Breast epithelium (tissue), 3 donors: ENCODE measurements around the gene CMTM7.

Experiments used
- POLR2A ChIP-seq: fragments of 450-650 bp; IDR thresholded peaks from one replicate; pipeline ENCODE4 v1.6.1; 2016; ENCODE audit warnings: antibody characterized with exemption, mild to moderate bottlenecking, moderate library complexity
- POLR2AphosphoS5 ChIP-seq, 3 donors: sonication (generic); formaldehyde crosslinking; IDR thresholded peaks; one replicate each; pipeline ENCODE4 v1.6.1; 2017; ENCODE audit warnings: antibody characterized with exemption in 3 of 3
- TF ChIP-seq, protein P1 (sequence below), 3 donors: fragments of 450-650 bp; IDR thresholded peaks; one replicate each; pipeline ENCODE4 v1.5.1; 2016 to 2017; ENCODE audit warnings: antibody characterized with exemption in 3 of 3, mild to moderate bottlenecking in 3 of 3, moderate library complexity in 3 of 3

DNA sequence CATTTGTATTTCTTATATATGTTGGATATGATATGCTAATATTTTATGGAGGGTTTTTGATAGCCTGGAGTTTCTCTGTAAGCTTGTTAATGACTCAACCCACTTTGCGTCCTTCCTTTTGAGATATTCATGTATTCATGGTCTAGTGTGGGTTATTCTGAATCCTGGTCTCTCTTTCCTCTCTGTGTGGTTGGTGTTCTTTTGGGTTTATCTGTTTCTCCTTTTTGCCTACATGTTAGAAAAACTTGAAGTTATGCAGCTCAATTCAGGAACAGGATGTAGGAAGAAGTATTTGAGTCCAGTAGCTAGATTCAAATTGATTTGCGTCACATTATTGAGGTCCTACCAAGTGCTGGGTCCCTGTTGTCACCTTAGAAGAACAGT lies 28.1 kb downstream of the CMTM7 start:
- TF ChIP-seq, protein P1, sequence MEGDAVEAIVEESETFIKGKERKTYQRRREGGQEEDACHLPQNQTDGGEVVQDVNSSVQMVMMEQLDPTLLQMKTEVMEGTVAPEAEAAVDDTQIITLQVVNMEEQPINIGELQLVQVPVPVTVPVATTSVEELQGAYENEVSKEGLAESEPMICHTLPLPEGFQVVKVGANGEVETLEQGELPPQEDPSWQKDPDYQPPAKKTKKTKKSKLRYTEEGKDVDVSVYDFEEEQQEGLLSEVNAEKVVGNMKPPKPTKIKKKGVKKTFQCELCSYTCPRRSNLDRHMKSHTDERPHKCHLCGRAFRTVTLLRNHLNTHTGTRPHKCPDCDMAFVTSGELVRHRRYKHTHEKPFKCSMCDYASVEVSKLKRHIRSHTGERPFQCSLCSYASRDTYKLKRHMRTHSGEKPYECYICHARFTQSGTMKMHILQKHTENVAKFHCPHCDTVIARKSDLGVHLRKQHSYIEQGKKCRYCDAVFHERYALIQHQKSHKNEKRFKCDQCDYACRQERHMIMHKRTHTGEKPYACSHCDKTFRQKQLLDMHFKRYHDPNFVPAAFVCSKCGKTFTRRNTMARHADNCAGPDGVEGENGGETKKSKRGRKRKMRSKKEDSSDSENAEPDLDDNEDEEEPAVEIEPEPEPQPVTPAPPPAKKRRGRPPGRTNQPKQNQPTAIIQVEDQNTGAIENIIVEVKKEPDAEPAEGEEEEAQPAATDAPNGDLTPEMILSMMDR (IDR thresholded peaks at IDR 0.05): no peak
- TF ChIP-seq POLR2A (no peak), POLR2AphosphoS5 (IDR thresholded peaks at IDR 0.05) (no peak)
